Activated effector memory CD4-positive, alpha-beta T cell treated with Interleukin-2 at 50 U/mL for 16 hours (primary cell): Measurements from ENCODE around the gene ZNF552.
"Not testable (repeated sequence)": the region's sequence is repeated elsewhere in the genome, so short reads cannot be mapped to it uniquely, and the experiment has no call there.

Experiments
- DNase-seq: peaks from one replicate; pipeline ENCODE4 v3.0.0-alpha.2; 2020

The ZNF552 gene

GRCh38 chr19:57814505-57815246 lies at the start of gene ZNF552:
Gene ZNF552, minus strand, starts transcription at chr19:57814913. Its CDS starts 170 bp downstream, at chr19:57814743.
- peak; percentile 66 for DNase-seq

DNA sequence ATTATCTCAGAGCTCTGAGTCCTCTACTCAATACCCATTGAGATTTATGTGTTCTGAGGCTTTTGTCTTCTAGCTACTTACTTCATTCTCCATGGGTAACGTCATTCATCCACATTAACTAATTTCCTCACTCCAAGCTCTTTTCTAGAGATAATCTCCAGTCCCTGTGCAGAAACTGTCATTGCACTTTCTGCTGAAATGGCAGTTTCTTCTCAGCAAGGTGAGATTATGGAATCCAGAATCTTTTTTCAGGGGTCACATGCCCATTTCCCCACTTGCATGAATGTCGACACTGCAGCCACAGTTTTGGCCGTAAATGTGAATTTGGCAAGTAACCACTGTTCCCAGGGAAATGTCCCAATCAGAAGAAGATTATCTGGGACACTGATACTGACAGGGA lies 47.6 kb upstream of the ZNF552 start:
- not testable (repeated sequence) for DNase-seq

- not testable (repeated sequence) for DNase-seq
Observed at GRCh38 chr19:57854117-57854516, 39.4 kb upstream of the ZNF552 start.

- not testable (repeated sequence) for DNase-seq
Observed at GRCh38 chr19:57851812-57852603, 37.3 kb upstream of the ZNF552 start.

GRCh38 chr19:57850553-57851017 lies 35.9 kb upstream of the ZNF552 start:
- DNase-seq, result no peak

DNA sequence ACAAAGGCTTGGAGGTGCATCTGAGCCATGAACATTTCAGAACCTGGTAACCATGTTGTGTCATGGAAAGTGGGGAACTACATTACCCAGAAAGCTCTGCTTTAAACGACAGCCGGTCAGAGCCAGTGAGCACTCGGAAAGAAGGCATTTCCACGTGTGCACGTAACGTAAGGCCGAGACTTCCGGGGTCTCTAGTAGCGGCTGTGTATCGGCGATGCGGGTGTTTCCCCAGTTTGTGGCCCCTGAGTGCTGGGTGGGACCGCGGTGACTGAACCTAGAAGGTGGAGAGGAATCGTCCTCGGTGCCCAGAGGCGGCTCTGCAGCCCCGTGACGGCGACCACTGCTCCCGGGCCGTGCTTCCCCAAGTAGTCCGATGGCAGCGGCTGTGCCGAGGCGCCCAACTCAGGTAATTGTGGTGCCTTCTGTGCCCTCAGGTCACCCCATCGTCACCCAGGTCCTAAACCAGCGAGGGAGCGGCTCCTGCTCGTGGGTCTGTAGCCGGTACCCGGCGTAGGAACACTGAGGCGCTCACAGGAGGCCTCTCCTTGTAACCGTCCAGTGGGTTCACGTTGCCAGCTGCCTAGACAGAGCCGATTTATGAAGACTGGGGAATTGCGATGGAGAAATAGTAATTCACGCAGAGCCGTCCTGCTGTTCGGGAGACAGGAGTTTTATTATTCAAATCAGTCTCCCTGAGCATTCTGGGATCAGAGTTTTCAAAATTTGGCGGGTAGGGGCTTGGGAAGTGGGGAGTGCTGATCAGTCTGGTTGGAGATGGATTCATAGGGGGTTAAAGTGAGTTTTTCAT lies 35.2 kb upstream of the ZNF552 start, which contains the start of gene ZNF587:
Gene ZNF587, plus strand, starts transcription at position 194 of the 808 bp plus-strand sequence. Its CDS starts 180 bp downstream, at position 374.
- peak; percentile 65 for DNase-seq

DNA sequence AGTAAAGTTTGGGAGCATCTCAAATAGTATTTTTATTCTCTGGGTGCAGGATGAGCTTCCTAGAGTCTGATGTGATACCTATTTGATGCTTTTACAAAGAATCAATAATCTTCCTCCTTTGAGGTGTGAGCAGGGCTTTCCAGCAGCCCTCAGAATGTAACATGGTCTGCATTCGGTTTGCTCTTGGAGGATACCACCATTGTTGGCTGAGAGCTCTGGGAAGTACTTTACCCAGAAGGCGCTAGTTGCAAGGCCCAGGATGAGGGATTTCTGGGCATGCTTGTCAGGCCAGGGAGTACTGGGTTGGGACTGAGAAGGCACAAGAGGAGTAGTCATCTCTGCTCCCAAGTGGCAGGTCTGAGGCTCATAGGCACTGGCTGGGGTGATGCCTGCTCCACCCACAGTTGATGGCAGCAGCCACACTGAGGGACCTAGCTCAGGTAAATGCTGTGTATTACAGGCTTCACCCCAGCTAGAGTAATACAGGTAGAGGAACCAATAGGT lies 34.5 kb upstream of the ZNF552 start:
- not testable (repeated sequence) for DNase-seq

- not testable (repeated sequence) for DNase-seq
Observed at GRCh38 chr19:57847164-57847563, 32.5 kb upstream of the ZNF552 start.

DNA sequence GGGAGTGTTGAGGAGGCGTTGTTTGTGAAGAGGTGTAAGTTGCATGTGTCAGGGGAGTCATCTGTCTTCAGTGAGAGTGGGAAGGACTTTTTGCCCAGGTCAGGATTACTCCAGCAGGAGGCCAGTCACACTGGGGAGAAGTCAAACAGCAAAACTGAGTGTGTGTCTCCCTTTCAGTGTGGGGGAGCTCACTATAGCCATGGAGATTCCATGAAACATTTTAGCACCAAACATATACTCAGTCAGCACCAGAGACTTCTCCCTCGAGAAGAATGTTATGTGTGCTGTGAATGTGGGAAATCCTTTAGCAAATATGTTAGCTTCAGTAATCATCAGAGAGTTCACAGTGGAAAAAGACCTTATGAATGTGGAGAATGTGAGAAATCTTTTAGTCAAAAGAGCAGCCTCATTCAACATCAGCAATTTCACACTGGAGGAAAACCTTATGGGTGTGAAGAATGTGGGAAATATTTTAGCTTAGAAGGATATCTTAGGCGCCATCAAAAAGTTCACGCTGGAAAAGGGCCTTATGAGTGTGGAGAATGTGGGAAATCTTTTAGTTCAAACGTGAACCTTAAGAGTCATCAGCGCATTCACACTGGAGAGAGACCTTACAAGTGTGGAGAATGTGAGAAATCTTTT lies 26.5 kb upstream of the ZNF552 start:
- no peak for DNase-seq

- DNase-seq, result not testable (repeated sequence)
Observed at GRCh38 chr19:57838622-57839191, 24.0 kb upstream of the ZNF552 start.

DNA sequence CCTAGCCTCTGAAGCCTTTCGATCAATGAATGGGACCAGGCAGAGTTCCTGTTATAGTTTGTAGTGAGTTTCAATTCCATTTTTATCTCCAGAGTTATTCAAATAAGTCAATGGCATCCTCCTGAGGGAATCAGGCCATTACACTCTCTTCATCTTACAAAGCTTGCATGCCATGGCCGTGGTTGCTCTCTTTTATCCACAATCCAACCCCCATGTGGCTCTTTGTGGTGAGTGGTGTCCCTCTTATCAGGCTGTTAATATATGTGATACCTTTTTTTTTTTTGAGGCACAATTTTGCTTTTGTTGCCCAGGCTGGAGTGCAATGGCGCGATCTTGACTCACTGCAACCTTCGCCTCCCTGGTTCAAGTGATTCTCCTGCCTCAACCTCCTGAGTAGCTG lies 22.3 kb upstream of the ZNF552 start:
- DNase-seq, result not testable (repeated sequence)

DNA sequence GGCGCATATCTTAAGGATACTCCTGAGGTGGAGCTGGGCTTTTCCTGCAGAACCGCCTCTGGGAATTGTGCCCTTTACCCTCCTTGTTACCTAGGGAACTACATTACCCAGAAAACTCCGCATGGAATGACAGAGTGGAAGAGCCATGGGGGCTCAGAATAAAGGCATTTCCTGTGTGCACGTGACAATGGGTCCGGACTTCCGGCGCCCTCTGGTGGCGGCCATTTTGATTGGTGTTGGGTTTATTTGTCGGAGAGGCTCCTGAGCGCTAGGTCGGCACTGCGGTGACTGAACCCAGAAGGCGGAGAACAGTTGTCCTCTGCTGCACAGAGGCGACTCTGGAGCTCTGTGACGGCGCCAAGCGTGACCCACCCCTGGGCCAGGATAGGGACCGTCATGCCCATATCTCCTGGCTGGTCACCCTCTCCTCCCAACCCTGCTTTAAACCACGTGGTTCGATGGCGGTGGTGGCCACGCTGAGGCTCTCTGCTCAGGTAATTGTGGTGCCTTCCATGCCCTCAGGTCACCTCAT lies 15.4 kb upstream of the ZNF552 start, which contains the start of gene ZNF587B:
Gene ZNF587B, plus strand, starts transcription at position 229 of the 532 bp plus-strand sequence. Its CDS starts 230 bp downstream, at position 459.
- peak; percentile 13 for DNase-seq

GRCh38 chr19:57829316-57829715 lies 14.6 kb upstream of the ZNF552 start:
- DNase-seq, result no peak

DNA sequence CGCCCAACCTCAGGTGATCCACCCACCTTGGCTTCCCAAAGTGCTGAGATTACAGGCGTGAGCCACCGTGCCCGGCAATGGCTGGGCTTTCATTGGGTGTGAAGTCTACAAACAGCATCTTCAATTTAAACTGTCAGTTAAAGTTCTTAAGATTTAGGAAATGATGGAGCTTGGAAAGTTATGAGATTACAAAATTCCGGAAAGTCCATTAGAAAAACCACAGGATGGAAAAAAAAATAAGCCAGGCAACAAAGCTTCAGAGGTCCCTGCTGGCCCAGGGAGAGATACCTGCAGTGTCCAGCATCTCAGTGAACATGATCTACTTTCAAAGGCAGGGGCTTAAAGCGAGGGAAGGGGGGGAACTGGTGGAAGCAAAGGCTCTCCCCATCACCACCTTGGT lies 10.8 kb upstream of the ZNF552 start:
- DNase-seq, result no peak

DNA sequence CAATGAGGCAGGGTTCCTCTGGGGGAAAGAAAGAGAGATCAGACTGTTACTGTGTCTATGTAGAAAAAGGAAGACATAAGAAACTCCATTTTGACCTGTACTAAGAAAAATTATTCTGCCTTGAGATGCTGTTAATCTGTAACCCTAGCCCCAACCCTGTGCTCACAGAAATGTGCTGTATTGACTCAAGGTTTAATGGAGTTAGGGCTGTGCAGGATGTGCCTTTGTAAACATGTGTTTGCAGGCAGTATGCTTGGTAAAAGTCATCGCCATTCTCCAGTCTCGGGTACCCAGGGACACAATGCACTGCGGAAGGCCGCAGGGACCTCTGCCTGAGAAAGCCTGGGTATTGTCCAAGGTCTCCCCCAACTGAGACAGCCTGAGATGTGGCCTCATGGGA lies 8.9 kb upstream of the ZNF552 start:
- not testable (repeated sequence) for DNase-seq

DNA sequence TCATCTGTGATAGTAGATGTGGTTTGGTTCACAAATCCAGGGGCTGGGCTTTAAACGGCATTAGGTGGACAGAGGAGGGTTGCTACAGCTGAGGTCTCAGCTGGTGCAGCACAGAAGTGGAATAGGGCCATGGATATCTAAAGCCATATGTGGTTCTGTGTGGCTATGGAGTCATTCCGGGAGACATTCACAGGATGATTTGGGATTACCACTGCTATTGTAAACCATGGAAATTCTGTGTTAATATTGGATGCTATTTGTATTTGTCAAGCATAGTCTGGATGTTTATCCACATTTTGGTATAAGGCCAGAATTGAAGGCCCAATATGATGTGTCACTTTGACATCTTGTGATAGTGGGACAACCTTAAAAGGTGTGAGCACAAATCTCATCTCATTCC lies 8.4 kb upstream of the ZNF552 start:
- not testable (repeated sequence) for DNase-seq

DNA sequence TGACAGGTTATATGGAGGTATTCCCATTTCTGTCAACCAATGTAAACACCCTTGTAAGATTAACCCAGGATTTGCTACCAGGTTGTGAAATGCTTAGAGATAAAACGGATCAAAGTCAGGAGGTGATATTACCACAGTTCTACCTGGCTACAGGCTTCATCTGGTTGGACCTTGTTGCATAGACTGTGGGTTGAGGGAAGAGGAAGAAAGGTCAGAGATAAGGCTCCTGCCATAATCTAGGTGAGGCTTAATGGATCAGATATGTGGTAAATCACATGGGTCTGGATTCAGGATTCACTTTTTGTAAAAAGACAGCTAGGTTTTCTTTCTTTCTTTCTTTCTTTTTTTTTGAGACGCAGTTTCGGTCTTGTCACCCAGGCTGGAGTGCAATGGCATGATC lies 6.8 kb upstream of the ZNF552 start:
- DNase-seq, result not testable (repeated sequence)

DNA sequence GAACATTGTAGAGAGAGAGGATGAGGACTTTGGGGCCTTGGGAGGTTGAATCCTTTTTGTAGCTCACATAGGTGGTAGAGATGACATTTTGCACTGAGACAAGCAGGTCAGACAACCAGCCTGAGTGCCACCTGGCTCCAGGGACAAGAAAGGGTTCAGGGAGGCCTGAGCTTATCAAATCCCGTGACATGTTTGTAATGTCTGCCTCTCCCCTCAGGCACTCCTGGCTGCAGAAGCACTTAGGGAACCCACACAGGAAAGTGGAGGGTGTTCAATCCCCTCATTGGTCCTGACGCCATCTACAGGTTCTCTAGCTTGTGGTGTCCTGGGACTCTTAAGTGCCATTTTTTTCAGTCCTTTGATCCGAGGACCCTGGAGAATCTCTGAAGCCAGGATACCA lies 6.4 kb upstream of the ZNF552 start:
- DNase-seq, result not testable (repeated sequence)

- DNase-seq, result no peak
Observed at GRCh38 chr19:57820599-57820998, 5.9 kb upstream of the ZNF552 start.

DNA sequence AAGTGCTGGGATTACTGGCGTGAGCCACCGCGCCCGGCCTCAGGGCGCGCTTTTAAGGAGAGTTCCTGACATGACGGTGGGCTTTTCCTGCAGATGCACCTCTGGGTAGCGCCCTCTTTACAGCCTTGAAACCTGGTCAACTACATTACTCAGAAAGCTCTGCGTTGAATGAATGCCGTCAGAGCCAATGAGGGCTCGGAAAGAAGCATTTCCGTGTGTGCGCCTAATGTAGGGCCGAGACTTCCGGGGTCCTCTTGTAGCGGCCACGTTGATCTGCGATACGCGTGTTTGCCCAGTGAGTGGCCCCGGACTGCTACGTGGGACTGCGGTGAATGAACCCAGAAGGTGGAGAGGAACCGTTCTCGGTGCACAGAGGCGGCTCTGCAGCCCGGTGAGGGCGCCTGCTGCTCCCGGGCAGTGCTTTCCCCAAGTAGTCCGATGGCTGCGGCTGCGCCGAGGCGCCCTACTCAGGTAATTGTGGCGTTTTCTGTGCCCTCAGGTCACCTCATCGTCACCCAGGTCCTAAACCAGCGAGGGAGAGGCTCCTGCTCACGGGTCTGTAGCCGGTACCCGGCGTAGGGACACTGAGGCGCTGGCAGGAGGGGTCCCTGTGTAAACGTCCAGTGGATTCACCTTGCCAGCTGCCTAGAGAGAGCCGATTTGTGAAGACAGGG lies 4.9 kb upstream of the ZNF552 start:
- DNase-seq, result peak; percentile 72

DNA sequence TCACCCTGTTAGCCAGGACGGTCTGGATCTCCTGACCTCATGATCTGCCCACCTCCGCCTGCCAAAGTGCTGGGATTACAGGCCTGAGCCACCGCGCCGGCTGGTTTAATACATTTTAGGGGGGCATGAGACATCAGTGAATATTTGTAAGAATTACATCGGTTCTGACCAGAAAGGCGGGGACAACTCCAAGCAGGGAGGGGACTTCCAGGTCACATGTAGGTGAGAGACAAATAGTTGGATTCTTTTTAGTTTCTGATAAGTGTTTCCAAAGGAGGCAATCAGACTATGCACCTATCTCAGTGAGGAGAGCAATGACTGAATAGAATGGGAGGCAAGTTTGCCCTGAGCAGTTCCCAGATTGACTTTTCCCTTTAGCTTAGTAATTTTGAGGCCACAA lies 3.7 kb upstream of the ZNF552 start:
- no peak for DNase-seq
